ENCODE data around the gene SLC22A16.

GRCh38 chr6:110459137-110459536 lies 17.3 kb downstream of the SLC22A16 start:
- TF ChIP-seq CTCF (IDR thresholded peaks at IDR 0.05) (no peak), POLR2AphosphoS5 (IDR thresholded peaks at IDR 0.05; ENCODE audit: insufficient read depth in 1 of 2, low read depth in 1 of 2) (no peak)
